HG02973 (cell line): ENCODE results near the gene SPRY4.
"Not testable (repeated sequence)": the region's sequence is repeated elsewhere in the genome, so short reads cannot be mapped to it uniquely, and the experiment has no call there.

Source experiments
- ATAC-seq: cut with Tn5 transposase; IDR thresholded peaks from one replicate; pipeline ENCODE4 v1.9.1; 2021; ENCODE audit warnings: moderate library complexity; ENCODE audit not compliant: unreplicated experiment

The SPRY4 gene

DNA sequence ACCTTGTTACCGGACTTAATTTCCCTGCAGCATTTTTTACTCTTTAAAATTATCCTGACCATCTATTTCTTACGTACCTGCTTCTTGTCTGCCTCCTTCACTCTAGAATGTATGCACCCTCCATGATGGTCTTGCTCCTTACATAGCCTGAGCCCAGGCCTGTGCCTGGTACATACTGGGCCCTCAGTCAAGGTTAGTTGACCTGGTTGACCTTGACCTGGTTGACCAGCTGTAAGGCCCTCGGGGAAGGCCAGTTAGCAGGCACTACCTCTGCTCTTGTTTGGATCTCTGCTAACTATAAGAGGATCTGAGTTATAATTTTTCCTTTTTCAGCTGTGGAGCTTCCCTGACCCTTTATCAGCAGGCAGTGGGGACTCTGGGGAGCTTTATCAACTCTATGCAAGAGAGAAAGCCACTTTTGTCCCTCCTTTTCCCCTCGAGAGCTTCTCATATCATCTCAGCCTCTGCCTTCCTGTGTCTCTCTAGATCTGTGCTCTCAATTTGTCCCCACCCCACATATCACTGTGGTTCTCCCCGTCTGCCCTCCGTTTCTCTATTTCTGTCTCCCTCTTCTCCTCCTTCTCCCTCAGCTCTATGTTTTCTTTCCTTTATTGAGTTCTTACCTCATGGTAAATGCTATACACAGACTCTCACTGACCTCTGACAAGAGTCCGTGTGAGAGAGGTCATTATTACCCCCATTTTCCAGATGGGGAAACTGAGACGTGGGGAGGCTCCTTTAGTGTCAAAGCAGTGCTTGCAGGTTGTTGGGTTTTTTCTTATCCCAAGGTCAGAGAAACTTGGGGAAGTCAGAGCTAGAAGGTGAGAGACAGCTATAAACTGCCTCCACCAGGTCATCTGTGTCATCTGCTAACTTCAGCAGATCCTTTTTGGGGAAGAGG, 28.6 kb downstream of the SPRY4 start:
- no peak for ATAC-seq

DNA sequence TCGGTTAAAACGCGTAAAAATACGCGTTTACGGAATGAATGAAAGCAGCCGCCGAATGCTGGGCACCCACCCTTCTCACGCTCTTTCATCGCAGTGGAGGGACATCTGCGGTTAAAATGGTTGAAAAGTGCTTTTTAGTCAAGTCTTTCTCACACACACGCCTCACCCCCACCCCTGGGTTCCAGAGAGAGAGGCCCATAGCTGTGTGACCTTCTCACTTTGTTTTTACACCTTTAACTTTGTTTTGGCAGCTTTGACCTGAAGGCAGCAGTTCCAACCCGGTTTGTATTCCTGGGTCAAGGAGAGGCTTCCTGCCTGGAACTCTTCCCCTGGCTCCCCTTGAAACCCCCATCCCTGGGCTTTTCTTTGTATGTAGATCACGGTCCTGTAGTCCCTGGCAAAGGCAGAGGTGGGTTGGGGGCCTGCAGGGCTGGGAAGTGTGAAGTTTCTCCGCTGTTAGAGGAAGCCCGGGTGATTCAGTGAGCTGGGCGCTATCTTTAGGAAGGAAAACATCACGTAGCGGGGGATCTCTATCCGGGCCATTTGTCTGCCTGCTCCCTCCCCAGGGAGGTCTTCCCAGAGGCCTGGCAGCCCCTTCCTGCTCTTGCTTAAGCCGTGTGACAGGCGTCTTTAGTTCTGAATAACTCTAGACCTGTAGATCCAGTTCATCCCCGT, 29.6 kb downstream of the SPRY4 start:
- ATAC-seq, result no peak

DNA sequence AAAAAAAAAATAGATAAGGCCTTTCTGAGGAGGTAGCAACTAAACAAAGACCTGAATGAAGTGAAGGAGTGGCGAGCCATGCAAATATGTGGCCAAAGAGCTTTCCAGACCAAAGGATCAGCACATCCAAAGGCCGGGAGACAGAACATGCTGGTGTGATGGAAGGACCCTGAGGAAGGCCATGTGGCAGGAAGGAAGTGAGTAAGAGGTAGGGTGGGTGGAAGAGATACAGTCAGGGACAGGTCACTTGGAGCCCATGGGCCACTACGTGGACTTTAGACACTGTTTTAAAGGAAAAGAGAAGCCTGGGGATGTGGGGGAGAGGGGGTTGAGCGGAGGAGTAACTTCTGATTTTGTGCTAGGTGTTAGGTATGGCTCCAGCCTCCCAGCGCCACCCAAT, 31.3 kb downstream of the SPRY4 start:
- ATAC-seq, result no peak

DNA sequence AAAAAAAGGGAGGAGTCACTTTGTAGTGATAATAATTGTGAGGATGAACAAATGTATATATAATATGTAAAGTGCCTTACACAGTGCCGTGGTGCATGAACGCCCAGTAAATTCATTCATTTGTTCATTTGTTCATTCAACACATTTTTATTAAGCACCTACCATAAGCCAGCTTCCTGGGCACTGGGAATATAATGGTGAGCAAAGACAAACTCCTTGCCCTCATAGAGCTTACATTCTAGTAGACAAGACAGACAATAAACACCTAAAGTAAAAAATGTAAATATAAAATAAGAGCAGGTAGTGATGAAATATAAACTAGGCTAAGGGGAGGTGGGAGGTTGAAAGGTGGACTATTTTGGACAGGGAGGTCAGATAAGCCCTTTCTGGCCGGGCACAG, 32.0 kb downstream of the SPRY4 start:
- ATAC-seq, result no peak

DNA sequence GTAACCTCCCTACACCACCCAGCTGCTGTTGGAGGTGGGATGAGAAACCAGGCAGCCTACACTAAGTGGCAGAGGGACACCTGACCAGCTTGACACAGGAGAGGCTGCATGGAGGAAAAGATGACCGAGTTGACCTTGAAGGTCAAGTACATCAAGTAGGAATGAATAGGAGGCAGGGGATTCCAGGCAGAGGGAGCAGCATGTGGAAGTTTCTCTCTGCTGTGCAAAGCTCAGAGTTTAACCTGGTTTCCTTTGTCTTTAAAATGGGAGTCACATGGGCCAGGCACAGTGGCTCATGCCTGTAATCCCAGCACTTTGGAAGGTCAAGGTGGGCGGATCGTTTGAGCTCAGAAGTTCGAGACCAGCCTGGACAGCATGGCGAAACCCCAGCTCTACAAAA, 32.6 kb downstream of the SPRY4 start:
- no peak for ATAC-seq

DNA sequence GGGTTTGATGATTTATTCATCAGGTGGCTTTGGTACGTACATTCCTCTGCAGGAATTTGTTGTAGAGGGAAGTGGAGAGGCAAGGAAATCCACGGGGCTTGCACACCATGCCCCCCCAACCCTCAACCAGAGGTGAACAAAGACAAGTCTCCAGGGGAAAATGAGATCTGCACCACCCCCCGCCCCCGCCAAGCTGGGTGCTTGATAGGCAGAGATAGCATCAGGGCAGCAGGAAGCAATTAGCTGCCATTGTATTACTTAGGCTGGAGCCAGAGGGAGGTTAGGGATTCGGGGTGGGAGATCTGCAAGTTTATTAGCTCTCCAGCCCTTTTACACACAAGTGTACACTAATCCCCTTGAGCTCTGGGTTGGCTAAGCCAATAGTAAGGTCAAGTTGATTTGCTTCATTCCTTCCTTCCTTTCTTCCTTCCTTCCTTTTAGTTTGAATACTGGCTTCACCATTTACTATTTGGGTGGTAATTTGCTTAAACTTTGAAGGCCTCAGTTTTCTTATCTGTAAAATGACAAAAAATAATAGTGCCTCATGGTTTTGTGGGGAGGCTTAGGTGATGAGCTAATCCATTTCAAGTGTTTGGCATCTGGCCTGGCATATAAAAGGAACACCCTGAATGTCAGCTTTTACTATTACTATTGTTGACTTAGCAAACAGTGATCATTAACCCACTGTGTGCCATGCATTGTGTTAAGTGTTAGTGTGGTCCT, 34.1 kb downstream of the SPRY4 start:
- no peak for ATAC-seq

DNA sequence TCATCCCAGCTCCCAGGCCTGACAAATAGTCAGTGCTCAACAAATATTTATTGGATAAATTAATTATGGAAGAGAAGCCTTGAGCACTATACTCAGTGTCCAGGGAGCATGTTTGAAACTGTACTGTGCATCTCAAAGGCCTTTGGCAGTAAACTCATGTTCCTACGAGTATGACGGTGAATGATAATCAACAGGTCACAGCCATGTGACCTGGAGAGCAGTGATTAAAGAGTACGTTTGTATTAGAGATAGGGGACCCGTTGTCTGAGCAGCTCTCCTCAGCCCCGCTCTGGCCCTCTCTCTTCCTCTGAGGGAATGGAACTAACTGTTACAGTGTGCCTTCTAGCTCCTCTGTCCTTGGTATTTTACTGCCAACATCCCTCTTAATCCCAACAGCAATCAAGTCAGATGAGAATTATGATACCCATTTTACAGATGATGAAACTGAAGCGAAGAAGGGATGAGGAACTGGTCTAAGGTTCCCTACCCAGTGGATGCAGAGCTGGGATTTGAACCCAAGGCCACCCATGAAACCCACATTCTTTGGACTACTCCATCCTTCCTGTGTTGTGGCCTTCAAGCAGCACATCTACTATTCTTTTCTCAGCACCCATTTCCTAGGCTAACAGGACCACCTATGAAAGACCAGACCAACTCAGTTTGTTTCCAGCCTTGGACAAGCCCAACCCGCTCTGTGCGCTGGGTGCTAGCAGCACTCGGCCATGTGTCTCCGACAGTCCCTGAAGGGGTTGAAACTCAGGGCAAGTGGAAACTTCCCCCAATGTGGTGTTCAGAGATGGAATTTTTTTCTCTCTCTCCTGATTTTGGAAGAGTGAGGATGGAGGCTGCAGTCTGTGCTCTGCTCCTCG, 34.9 kb downstream of the SPRY4 start:
- no peak for ATAC-seq

DNA sequence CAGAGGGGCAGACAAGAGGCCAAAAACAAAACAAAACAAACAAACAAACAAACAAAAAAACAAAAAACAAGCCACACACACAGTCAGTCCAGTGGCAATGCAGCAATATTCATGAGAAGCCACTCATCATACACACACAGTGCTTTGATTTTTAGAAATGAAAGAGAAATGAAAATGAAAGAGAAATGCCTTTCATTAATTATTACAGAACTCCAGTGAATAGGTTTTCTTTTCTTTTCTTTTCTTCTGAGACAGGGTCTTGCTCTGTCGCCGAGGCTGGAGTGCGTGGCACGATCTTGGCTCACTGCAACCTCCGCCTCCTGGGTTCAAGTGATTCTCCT, 36.9 kb downstream of the SPRY4 start:
- ATAC-seq, result peak; percentile 73

DNA sequence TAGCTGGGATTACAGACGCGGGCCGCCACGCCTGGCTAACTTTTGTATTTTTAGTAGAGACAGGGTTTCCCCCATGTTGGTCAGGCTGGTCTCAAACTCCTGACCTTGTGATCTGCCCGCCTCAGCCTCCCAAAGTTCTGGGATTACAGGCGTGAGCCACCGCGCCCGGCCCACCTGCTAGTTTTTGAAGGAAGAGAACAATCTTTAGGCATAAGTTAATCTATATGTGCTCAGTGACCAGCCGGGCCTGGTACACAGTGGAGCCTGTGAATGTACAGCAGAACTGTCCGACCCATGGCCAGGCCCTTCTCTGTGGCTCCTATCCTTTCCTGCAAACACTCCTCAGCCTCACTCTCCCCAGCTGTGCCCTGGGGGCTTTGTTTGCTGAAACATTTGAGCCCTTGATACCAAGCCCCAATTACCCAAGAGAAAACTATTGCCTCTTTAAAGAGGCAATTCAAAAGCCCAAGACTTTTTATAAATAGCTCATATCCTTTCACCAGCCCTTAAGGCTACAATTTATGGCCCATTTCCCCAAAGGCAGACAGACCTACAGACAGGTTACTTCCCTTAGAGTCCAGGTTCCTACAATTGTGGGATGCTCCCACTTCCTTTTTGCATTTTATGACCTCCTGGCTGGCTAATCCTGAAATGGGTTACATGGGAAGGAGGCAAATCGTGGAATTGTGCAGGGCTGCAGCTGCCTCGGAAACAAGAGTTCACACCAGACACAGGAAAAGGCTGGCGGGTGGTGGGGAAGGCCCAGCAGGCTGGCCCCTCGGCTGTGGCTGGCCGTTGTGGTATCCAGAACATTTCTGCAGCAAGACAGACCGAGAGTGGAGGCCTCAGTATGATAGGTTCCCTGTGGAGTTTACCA, 37.5 kb downstream of the SPRY4 start:
- ATAC-seq, result peak; percentile 47

DNA sequence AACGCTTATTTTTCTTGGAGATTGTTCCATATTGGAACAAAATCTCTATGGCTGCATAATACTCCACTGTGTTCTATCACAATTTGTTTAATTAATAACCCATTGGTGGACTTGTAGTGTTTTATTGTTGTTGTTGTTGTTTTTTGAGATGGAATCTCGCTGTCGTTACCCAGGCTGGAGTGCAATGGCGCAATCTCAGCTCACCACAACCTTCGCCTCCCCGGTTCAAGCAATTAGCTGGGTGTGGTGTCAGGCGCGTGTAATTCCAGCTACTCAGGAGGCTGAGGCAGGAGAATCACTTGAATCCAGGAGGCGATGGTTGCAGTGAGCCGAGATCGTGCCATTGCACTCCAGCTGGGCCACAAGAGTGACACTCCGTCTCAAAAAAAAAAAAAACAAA, 38.7 kb downstream of the SPRY4 start:
- no peak for ATAC-seq

DNA sequence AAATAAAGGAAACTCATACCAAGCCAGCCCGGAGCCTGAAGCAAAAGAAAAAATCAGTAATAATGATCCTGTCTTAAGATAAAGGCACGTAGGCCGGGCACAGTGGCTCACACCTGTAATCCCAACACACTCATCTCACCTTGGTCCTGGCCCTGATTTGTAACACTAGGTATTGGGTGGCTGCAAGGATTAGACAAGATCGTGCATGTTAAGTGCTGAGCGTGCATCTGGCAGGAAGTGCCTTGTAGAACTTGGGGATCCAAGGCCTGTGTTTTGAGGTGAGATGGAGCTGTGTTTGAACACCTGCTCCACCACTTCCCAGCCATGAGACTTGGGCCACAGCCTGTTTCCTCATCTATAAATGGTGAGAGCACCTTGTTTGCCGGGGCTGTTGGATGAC, 41.5 kb downstream of the SPRY4 start:
- no peak for ATAC-seq

DNA sequence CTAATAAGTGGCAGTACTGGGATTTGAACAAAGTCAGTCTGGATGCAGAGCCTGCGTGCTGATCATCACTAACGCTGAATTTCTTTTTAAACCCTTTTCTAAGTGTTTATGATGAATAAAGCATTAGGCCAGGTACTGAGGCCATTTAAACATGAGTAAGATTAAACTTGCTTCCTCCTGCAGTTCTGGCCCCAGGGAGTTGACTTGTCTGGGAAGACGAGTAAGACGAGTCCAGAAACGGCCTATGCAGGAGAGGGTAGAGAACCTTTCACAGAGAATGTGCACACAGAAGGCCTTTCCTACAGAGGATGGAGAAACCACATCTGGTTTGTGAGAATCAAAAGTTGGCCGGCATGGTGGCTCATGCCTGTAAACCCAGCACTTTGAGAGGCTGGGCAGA, 42.9 kb downstream of the SPRY4 start:
- ATAC-seq, result no peak

DNA sequence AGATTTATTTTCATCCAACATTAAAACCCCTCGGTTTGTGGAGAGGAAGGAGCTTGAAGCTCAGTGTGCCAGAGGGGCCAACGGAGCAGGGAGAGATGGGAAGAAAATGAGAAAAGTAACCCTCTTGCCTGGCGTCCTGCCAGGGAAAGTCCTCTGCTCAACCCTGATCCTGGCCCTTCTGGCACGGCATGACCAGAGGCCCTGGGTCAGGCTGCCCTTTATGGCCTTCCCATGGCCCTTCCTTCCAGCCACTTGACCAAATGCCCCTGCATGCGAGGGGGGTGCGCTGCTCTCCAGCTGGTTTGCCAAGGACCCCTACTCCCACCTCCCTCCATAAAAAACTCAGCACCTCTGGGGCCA, 43.8 kb downstream of the SPRY4 start:
- no peak for ATAC-seq

DNA sequence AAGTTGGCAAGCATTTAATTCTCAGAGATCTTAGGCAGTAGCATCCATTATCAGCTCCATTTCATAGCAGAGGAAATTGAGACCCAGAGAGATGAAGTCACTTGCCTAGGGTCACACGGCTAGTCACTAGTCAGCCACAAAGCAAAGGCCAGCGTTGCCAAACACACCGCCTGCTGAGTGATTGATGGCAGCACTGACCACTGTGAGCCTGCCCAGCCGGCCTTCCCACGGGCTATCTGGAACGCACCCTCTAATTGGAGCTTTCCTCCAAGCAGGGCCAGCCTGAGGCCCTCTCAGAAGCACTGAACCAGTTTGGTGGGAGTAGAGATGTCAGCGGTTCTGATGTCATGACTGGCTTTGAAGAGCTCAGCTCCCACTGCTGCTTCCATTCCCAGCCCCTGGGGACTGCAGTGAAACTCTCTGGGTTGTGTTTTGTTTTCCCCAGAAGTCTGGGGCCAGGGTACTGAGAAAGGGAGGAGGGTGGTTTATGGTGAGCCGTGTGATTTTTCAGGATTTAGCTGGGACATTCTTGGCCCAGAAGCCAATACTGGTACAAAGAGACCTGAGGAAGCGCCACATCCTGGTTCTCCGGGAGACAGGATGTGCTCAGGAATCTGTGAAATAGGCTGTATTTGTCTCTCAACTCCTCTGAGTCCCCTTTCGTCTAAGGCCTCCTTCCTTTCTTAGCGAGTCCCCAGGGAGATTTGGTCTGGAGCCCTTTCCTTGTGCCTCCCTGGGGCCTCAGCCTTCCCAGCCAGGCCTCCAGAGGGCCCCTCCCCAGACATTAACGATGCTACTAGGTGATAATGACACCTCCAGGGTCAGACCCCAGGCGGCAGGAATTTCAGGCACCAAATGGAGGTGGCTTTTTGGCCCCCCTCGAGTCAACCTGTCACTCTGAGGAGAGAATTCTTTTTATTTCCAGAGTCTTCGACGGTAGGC, 44.5 kb downstream of the SPRY4 start:
- ATAC-seq, result no peak

DNA sequence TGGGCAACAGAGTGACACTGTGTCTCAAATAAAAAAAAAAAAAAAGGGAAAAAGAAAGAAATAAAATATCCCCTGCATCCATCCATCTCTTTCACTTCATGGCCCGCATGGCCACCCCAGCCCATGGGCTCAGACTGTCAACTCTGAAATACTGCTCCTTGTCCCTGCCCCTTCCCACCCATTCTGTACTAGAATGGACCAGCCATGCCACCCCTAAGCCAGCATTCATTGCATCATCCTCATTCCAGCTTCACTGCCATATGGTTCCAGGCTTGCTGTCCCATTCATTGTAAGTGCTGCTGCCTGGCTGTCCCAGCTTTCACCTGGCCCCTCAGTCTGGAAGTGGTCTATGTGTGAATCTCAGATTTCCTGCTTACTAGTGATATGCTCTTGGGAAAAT, 46.2 kb downstream of the SPRY4 start:
- ATAC-seq, result no peak

DNA sequence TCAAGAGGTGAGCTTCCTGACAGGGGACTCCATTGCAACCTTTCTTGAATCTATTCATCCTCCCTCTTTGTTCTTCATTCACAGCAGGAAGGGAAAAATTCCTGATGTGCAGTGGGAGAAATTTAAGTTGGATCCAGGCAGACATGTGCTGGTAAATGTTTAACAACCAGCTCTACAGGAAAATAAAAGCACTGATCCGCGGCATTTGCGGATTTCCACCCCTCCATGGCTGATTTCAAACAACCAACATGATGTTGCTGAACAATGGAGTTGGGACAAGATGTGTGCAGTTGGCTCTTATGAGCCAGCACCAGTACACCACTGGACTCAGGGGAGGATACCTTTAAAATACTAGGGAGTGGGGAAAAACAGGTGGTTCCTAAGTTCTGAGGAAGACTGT, 47.0 kb downstream of the SPRY4 start:
- ATAC-seq, result no peak

DNA sequence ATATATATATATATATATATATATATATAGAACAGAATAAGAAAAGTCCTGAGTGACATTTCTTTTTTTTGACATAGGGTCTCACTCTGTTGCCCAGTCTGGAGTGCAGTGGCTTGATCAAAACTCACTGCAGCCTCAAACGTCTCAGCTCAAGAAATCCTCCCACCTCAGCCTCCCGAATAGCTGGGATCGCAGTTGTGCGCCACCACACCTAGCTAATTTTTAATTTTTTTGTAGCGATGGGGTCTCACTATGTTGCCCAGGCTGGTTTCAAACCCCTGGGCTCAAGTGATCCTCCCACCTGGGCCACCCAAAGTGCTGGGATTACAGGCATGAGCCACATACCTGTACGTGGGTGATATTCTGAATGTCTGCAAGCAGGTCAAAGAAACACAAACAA, 48.3 kb downstream of the SPRY4 start:
- ATAC-seq, result no peak

DNA sequence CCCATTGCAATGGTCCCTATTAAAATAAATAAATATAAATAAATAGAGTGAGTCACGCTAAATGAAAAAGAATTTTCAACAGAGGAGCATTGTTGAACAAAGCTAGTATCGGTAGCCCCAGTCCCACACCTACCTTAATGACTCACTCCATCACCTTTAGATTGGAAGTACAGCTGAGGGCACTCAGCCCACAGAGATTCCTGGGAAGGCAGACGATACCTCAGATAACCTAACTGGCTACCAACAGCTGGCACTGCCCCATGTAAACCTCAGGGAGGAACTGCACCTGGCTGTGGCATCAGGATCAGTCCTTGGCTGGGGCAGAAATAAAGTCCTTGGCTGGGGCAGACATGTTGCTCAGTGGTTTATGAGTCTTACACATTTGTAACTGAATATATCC, 49.3 kb downstream of the SPRY4 start:
- ATAC-seq, result no peak

DNA sequence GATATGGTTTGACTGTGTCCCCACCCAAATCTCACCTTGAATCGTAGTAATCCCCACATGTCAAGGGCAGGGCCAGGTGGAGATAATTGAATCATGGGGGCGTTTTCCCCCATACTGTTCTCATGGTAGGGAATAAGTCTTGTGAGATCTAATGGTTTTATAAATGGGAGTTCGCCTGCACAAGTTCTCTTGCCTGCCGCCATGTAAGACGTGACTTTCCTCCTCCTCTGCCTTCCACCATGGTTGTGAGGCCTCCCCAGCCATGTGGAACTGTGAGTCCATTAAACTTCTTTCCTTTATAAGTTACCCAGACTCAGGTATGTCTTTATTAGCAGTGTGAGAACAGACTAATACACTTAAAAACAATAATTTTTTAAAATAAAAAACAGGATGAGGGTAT, 52.2 kb downstream of the SPRY4 start:
- not testable (repeated sequence) for ATAC-seq
